HG02870 (cell line): Measurements from ENCODE around the gene RBPJ.

ENCODE experiments used
- ATAC-seq: cut with Tn5 transposase; IDR thresholded peaks from one replicate; pipeline ENCODE4 v1.9.1; 2021; ENCODE audit warnings: mild to moderate bottlenecking, moderate library complexity; ENCODE audit not compliant: unreplicated experiment

The RBPJ gene

DNA sequence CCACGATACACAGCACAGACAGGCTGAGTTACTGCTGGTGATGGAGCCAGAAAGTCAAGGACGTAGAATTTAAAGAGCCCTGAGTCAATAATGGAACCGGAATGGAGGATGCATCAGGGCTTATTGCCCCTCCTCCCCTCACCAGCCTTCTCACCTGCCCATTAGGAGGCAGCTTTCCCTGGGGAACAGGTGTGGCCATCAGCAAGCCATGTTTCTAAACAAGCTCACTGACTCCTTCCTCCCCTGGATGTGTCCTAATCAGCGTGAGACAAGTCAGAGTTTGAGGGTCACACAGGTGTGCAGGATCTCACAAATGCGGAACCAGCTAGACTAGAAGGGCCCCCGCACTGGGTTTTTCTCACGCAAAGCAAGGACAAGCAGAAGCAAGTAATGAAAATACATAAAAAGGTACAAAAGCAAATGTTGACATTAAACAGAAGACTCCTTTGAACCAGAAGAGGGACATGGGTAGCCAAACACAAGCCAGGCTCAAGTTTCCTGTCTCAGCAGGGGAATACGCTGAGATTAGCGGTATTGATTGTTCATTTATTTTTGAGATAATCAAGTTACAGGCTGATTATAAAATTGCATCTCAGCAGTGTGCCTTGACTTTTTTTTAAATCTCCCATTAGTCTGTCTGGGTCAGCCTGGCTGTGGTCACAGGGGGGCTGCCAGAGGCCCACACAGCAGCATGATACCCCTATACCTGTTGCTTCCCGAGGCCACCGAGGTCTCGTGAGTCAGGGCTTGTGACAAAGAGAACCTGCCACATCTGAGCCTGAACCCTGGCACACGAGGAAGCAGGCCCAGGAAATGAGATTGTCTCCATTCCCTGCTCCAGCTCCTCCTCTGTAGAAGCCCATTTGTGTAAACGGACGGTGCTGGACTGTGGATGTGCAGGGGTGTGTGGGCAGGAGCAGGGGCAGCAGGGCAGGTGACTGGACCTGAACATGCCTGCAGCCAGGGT lies 132.0 kb downstream of the RBPJ start:
- ATAC-seq = no peak

DNA sequence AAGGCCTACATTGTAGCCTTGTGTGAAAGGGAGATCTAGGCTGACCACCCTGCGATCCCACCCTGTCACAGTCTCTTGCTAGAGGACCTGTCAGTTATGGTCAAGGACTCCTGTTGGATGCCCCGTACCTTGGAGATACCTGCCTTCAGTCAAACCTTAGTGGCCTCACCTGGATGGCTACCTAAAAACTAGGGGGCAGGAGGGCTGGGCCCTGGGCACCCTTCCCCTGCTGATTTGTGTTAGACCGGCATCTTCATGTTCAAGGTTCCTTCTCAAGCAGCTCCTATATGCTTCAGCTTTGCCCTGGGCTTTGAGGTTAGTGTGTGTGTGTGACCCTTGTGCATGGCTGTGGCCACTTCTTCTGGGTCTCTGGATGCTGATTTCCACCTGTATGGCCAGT lies 134.1 kb downstream of the RBPJ start:
- no peak for ATAC-seq

DNA sequence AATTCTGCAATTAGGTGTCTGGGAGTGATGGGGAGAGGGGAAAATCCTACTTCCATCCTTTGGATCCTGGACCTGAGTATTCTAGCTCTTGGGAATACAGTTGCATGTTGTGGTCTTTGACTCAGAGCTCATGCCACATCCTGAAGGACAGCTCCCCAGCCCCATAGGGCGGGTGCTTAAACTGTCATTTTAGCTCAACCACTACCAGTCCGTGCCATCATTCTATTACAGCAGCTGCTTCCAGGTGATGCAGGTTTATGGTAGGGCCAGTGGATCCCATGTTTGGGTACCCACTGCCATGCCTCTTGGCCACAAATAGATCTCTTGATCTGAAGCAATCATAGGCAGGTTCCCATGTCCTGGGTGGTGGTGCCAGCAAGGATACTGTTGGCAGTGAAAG lies 134.8 kb downstream of the RBPJ start:
- ATAC-seq = no peak

DNA sequence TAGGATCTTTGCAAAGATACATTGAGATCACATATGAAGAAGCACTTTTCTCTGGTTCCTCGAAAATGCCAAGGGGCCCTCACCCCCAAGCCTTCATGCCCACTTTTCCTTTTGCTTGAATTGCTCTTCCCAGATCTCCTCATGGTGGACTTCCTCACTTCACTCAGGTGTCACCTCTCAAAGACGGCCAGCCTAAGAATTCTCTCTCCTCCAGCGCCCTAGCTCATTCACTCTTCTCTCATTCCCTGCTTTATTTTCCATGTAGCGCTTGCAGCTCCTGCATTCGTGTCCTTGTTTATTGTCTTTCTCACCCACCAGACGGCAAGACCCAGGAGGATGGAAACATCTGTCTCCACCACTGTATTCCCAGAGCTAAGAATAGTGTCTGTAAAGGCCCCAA lies 136.6 kb downstream of the RBPJ start:
- no peak for ATAC-seq

DNA sequence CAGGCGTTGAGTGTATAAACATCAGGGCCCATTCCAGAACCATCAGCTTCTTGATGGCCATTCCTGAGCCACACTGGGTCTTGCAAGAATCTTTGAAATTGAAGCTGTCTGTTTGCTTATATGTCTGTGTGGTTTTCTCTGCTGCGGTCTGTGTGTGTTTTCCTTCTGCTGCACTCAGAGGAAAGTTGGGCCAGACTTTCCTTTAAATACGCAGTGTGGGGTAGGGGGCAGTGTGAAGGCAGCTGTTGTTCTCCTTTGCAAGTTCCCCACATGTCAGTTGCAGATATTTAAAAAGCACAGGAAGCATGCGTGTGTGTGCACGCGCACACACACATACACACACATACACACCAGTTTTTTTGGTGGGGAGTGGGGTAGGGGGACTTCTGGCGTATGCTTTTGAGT lies 137.3 kb downstream of the RBPJ start:
- ATAC-seq = no peak

DNA sequence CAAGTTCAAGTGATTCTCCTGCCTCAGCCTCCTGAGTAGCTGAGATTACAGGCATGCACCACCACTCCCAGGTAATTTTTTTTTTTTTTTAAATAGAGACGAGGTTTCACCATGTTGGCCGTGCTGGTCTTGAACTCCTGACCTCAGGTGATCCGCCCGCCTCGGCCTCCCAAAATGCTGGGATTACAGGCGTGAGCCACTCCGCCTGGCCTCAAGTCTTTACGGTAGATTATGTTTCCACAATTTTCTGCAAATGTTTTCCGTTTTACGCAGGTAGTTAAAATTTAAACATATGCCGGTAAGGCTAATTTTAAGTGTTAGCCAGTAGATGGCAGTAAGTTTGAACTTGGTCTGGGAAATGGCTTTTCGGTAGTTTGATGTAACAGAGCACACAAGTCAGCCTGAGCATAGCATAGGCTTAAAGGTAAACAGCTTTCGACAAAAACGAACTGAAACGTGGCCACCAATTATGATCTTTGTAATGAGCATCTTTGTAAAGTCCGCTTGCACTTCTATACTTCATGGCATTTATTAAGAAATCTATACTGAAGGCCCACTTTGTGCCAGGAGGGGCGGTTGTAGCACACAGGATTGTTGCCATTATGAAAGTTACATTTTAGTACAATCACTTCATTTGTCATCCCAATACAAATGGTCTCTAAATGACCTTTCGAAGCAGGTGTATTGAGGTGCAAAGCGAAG lies 138.4 kb downstream of the RBPJ start:
- no peak for ATAC-seq

DNA sequence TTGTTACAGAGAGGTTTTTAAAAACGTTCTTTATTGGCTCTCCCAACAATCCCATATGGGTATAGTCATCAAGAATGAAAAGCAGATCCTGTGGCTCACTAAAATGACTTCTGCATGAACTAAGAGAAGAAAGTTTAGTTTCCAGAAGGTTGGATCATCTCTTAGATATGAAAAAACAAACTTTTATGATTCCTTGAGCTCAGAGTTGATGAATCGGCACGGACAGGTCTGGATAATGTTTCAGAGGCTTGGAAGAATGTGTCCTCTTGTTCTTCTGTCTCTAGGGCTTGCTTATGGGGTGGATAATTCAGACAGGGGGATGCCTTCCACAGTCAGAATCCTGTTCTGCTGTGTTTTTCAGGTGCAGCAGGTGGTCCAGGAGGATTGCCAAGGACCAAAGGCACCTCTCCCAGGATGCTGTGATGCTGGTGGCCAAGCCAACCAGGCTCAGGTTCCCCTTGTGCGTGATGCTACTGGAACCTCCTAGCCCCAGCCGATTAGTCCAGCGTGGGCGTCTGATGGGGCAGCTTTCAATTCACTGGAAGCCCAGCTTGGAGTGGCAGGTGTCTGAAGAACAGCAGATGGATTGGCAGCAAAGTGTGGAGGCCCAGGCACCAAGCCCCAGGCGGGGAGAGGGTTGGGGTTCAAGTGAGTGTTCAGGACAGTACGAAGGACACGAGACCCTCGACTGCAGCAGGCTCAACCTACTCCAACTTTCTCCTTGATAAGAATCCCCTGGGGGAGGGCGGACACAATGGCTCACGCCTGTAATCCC lies 139.1 kb downstream of the RBPJ start:
- ATAC-seq = no peak

DNA sequence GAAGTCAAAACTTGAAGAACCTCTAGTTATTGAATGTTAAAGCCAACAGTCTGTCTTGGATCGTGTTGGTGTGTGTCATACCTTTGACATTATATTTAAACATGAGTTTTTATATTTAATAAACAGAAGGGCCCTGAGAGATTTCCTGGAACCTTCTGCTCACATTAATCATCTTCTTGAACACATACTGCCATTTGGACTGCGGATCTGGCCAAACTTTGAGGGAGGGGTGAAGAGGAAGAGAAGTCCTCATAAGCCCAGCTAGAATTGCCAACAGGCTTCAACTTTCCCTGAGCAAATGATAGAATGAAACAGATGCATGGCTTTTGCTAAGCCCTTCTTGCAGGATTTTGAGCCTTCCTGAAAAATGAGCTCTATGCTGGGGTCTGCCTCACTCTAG lies 142.1 kb downstream of the RBPJ start:
- no peak for ATAC-seq

DNA sequence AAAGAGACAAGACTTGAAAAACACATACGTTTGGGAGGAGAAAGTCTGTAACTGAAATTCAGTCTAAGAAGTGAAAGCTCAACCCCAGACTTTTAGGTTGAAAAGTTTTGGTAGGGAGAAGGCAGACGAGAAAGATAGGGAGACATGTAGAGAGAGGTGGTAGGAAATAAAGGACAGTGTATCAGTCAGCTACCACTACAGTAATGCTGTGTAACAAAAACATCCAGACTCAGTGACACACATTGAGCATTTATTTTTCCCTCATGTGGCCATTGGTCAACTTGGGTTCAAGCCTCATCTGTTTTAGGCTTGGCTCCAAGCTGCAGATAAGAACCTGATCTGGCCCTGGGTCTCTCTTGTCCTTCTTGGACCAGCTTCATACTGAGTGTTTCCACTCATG lies 142.6 kb downstream of the RBPJ start:
- no peak for ATAC-seq

DNA sequence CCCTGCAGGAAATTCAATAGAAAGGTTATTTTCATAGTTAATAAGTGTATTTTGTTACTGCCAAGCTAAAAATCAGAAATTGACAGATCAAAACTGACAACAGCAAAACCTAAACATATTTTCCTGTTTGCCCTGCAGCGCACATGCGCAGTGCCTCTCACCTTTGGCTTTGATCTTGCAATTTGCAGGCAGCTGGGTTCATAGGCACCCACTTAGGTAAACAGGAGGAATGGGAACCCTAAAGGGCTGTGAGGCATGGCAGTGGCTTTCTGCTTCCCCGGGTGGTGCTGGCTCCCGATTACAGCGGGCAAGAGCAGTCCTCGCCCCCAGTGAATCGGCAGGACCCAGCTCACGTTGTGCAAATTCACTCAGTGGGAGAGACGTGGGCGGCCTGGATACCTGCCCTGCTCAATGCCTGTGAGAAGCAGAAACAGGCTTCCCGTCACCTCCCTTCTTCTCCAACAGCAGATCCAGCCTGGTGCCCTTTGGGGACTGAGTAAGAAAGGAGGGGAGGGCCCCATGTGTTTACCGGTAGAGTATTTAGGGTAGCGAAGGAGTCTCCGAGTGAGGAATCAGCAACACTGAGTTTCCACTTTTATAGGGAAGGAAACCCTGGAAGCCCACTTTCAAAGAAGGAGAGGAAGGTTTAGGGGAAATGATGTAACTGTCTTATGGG lies 143.7 kb downstream of the RBPJ start:
- no peak for ATAC-seq

DNA sequence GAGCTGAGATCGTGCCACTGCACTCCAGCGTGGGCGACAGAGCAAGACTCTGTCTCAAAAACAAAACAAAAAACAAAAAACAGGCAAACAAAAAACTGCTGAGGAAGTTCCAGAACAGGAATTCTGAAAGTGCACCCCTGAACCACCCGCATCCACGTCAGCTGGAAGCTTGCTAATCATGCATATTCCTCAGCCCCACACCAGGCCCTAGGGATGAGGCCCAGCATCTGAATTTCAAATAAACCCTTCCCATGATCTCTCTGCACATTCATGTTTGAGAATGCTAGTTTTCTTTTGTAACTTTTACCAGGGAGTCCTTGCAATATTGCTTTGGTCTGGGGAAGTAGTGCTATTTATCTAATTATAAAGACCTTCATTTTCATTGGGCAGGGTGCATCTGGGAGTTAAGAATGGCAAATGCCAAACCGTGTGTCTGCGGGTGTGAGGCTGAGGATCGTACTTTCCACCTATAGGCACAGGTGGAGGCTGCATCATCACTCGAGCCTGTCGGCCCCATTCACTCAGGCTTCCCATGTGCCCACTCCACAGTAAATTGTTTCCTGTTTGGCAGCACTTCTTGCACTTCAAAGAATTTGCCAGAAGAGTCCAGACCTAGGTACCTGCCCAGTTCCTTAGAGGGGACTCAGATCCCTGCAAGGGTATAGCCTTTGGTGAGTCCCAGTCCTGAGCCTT lies 145.9 kb downstream of the RBPJ start:
- ATAC-seq = no peak

DNA sequence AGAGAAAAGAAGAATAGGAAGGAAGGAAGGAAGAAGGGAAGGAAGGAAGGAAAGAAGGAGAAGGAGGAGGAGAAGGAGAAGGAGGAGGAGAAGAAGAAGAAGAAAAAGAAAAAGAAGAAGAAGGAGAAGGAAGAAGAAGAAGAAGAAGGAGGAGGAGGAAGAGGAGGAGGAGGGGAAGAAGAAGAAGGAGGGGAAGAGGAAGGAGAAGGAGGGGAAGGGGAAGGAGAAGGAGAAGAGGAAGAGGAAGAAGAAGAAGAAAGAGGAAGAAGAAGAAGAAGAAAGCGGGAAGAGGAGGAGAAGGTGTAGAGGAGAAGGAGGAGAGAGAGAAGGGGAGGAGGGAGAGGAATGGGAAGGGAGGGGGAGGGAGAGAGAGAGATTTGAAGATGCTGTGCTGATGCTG lies 146.9 kb downstream of the RBPJ start:
- no peak for ATAC-seq

DNA sequence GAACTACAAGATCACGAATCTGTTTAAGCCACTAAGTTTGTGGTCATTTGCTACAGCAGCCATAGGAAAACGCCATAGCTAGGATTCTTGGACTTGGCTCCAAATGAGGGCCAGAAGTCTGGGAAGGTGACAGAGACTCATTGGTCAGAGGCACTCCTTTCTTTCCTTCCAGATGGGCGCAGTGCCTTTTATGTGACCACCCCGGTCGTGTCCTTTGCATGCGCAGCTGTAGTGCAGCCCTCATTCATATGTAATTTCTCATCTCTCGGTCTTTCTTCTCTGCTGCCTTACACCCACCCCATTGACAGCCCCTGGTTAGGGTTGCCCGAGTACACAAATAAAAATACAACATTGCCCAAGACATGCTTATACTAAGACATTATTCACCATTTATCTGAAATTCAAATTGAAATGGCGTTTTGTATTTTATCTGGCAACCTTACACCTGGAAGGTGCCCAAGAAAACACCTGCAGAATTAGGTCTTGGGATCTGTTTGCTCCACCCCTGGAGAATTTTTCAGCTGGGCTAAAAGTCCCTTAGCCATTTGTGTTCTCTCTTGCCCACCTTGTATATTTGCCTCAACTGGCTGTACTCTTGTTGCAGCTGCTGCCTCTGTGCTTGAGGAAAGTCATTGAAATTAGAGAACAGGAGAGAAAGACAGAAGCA lies 147.6 kb downstream of the RBPJ start:
- no peak for ATAC-seq

DNA sequence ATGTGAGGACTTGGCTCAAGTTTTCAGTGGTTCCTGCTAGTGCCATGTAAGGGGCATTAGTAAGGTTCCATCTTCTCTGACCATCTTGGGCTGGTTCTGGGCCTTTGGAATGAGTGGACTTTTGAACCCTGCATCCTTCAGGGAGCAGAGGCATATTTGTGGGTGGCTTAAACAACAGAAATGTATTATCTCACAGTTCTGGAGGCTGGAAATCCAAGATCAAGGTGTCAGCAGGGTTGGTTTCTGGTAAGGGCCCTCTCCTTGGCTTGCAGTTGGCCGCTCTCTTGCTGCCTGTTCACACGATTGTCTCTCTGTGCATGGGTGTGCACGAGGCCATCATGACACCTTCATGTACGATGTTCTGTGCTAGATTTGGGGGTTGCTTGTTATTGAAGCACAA lies 148.2 kb downstream of the RBPJ start:
- no peak for ATAC-seq

DNA sequence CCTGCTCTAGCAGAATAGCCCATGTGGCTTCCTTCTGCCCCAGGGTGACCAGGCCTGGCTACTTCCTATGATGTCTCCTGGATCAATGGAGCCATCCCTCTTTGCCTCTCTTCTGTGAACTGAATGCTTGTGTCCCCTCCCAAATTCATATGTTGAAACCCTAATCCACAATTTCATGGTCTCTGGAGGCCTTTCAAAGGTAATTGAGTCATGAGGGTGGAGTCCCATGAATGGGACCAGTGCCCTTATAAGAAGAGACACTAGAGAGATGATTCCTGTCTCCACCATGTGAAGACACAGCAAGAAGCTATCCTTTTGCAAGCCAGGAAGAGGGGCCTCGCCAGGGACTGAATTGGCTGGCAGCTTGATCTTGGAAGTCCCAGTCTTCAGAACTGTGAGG lies 151.1 kb downstream of the RBPJ start:
- ATAC-seq = no peak

DNA sequence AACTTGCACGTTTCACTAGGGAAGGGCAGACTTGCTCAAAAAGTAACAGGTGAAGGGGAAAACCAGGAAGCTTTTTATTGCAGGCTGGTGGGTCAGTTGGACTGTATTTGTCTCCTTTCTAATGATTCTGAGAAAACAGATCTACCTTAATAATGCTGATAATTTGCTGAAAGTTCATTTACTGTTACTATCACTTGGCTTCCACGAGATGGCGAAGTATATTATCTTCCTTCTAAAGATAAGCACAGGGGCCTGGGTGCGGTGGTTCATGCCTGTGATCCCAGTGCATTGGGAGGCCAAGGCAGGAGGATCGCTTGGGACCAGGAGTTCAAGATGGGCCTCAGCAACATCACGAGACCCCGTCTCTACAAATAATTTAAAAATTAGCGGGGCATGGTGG lies 153.1 kb downstream of the RBPJ start:
- no peak for ATAC-seq

DNA sequence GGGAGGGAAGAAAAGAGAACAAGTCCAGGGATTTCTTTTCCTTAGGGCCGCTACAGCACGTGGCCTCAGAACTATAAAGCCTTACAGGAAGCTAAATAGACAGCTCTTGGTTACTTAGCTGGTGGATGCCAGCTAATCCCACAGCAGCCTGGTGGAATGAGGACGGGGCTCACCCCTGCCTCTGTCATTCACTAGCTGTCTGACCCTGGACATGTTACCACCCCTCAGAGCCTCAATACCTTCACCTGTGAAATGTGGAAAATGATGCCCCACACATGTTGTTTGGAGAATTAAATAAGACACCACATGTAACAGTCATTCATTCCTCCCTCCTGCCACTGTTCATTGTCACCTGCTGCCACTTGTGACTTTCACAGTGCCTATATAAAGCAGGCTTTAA lies 153.7 kb downstream of the RBPJ start:
- no peak for ATAC-seq

DNA sequence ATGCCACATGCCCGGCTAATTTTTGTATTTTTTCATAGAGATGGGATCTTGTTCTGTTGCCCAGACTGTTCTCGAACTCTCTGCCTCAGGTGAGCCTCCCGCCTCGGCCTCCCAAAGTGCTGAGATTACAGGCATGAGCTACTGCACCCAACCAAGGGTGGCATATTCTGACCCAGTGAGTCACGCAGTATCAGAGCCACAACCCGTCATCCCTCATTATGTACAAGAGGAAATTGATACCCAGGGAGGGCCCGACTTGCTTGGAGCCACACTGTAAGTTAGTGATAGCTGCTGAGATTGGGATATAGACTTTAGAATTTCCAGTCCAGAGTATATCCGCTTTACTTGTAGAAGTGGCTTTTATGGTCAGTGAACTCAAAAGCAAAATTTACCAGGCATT lies 154.9 kb downstream of the RBPJ start:
- no peak for ATAC-seq

DNA sequence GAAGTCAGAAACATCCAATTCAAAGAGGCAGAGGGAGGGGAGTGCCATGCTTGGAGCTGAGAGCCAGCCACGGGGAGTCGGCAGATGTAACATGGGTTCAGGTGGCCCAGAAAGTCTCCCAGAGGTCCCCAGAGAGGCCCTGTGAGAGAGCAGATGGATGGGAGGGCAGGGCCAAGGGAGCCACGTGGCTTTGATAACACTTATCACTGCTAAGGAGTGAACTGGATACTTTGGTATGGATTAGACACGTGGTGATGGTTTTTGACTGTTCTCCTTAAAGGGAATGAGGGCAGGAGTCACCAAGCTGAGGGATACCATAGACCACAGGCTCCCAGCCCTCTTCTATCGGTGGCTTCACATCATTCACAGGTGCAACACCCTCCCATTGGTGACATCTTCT lies 155.7 kb downstream of the RBPJ start:
- no peak for ATAC-seq

DNA sequence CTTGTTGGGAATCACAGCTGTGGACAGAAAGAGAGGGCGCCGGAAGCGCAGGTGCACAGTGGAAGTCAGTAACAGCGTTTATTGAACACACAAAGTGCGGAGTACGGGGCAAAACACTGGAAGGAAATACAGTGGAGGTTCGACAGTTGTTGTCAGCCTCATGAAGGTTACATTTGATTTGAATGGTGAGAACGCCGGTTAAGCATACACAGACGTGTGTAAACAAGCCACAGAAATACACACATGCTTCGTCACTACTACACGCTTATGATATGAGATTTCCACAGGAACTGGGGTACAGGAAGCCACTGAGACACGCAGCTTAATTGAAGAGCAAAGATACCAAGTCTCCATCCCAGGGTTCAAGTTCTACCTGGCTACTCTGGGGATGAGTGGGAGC lies 157.5 kb downstream of the RBPJ start:
- no peak for ATAC-seq
